ENCODE measurements around the gene COX11. TPM values are rescaled to one million over a fixed set of nuclear protein-coding genes. Genes with fewer than 3 reads are reported as not detected.
A peak's percentile ranks its signal among the peaks of the same experiment; 100 is the strongest.

The COX11 gene, protein sequence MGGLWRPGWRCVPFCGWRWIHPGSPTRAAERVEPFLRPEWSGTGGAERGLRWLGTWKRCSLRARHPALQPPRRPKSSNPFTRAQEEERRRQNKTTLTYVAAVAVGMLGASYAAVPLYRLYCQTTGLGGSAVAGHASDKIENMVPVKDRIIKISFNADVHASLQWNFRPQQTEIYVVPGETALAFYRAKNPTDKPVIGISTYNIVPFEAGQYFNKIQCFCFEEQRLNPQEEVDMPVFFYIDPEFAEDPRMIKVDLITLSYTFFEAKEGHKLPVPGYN
- total RNA-seq, result 10 to 100 TPM; 50.4 to 59.4 TPM

DNA sequence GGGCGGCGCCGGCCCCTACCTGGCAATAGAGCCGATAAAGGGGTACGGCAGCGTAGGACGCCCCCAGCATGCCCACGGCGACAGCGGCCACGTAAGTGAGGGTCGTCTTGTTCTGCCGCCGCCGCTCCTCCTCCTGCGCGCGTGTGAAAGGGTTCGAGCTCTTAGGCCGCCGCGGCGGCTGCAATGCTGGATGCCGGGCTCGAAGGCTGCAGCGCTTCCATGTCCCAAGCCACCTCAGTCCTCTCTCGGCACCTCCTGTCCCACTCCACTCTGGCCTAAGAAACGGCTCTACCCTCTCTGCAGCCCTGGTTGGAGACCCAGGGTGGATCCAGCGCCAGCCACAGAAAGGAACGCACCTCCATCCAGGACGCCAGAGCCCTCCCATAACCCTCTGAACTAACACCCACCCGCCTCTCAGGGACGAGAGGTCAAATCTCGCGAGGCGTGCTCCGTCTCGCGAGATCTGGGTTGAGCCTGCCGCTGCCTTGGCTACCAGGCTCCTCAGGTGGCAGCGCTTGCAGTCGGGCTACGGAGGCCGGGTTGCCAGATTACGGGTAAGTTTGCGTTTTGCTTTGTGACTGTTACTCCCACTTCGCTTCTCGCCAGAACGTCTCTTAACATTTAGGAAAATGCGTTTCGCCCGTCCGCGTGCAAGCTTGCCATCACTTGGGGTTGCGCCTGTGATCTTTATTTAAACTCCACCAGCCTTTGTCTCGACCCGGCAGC lies at the start of gene COX11, which contains the start of gene STXBP4:
Gene COX11, minus strand, starts transcription at position 393 of the 726 bp plus-strand sequence. Its CDS starts 8 bp downstream, at position 385.
Gene STXBP4, plus strand, starts transcription at position 504 of the 726 bp plus-strand sequence. CDS start 17,455 bp downstream, outside the sequence.
- Mint-ChIP-seq H3K36me3 (peaks cover 2% of the 10 kb centered on the region), H3K27me3 (no peaks in the 10 kb centered on the region), H3K27ac (no peak within 1 kb of the TSS), H3K4me1 (peaks cover 30% of the 10 kb centered on the region), H3K4me3 (no peak within 1 kb of the TSS), H3K9me3 (no peaks in the 10 kb centered on the region)
- DNase-seq, result peak; percentile 94

DNA sequence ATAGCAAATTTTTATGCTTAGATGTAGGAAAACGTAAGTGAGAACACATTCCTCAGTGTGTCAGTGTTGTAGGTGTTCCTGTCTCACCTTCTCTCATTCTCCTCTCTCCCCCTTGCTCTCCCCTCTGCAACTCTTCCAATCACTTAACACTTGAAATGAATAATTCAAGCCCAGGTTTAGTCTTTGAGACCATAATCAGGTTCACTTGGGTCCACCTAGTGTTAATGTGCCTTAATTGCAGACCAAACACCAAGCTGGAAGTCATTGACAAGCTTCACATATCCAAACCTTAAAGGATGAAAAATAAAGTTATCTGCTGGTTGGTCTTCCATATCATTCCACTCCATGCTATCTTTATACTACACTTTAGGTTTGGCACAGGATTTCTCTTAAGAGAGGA lies 37.1 kb upstream of the COX11 start:
- no peak for DNase-seq
- no peaks in the 10 kb centered on the region for H3K9me3 Mint-ChIP-seq
- no peaks in the 10 kb centered on the region for H3K4me1 Mint-ChIP-seq
- H3K4me3 Mint-ChIP-seq, result no peak overlapping the region
- no peaks in the 10 kb centered on the region for H3K27me3 Mint-ChIP-seq
- H3K36me3 Mint-ChIP-seq, result peaks cover 3% of the 10 kb centered on the region
- no peak overlapping the region for H3K27ac Mint-ChIP-seq

DNA sequence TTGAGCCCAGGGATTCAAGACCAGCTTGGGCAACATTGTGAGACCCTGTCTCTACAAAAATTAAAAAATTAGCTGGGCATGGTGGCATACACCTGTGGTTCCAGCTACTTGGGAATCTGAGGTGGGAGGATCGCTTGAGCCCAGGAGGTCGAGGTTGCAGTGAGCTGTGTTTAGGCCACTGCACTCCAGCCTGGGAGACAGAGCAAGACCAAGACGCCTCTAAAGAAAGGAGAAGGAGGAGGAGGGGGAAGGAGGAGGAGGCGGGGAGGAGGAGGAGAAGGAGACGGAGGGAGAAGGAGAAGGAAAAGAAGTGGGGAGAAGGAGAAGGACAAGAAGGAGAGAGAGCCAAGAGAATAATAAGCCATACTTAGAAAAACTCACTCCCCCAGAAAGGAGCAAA lies 36.0 kb upstream of the COX11 start:
- no peaks in the 10 kb centered on the region for H3K27me3 Mint-ChIP-seq
- H3K4me1 Mint-ChIP-seq, result no peaks in the 10 kb centered on the region
- DNase-seq, result no peak
- no peak overlapping the region for H3K4me3 Mint-ChIP-seq
- H3K27ac Mint-ChIP-seq, result no peak overlapping the region
- peaks cover 3% of the 10 kb centered on the region for H3K36me3 Mint-ChIP-seq
- no peaks in the 10 kb centered on the region for H3K9me3 Mint-ChIP-seq

DNA sequence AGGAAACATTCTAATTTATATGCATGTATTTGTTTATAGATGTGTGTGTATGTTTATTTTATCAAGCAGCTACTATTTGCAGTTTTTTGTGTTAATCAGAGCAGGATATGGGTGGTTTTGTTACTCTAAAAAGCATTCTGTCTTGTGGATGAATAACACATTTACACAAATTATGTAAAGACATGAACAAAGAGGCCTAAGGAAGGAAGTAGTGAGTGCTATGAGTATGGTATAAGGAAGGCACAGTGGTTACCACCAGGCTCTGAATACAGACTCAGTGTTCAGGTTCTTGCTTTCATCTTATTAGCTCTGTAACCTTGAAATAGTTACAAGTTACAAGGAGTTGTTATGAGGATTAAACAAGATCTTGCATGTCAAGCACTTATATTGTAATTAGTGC lies 34.0 kb upstream of the COX11 start:
- Mint-ChIP-seq H3K36me3 (peaks cover 3% of the 10 kb centered on the region), H3K27ac (no peak overlapping the region), H3K4me1 (no peaks in the 10 kb centered on the region), H3K9me3 (no peaks in the 10 kb centered on the region), H3K27me3 (no peaks in the 10 kb centered on the region), H3K4me3 (no peak overlapping the region)
- DNase-seq, result no peak

DNA sequence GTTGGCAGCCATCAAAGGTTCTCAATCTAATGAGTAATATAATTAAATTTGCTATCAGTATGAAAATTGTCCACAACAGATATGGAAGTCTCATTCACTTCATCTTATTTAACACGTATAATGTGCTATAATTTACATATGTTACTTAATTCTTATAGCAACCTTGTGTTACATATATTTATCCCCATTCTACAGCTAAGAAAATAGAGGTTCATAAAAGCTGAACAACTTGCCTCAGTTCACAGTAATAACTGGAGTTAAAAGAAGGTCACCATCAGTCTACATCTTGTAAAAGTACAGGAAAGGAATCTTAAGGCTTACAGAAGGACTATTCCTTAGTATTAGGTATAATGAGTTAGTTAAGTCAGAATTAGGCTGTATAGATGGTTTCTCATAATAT lies 28.0 kb upstream of the COX11 start:
- H3K4me3 Mint-ChIP-seq, result no peak overlapping the region
- no peaks in the 10 kb centered on the region for H3K27me3 Mint-ChIP-seq
- no peaks in the 10 kb centered on the region for H3K9me3 Mint-ChIP-seq

DNA sequence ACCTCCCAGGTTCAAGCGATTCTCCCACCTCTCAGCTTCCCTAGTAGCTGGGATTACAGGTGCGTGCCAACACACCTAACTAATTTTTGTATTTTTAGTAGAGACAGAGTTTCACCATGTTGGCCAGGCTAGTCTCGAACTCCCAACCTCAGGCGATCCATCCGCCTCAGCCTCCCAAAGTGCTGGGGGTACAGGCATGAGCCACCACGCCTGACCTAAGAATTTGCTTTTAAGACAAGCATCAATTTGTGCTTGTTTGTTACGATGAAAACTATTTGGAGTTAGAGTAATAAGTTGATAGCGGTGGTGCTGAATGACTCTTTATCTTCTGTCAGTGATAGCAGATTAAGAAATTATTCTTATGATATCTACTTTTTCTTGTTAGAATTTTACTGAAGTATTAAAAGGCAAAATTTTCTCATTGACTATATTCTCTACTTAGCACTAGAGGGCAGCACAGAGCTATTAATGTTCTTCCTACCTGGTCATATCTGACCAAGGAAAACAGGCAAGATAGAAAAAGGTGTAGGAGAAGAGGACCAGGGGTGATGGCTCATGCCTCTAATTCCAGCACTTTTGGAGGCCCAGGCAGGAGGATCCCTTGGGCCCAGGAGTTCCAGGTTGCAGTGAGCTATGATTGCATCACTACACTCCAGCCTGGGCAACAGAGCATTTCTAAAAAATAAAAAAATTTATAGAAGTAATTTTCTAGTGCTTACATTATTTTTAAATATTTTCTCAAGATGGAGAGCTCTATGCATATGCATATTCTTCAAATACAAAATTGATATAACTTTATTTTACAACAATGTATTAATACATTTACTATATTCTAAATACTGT lies 24.6 kb upstream of the COX11 start:
- Mint-ChIP-seq H3K27me3 (no peaks in the 10 kb centered on the region), H3K4me3 (no peak overlapping the region), H3K36me3 (no peaks in the 10 kb centered on the region), H3K27ac (no peak overlapping the region), H3K4me1 (no peaks in the 10 kb centered on the region), H3K9me3 (no peaks in the 10 kb centered on the region)
- no peak for DNase-seq

More for the DNA sequence above, 28.0 kb upstream of the COX11 start:
- Mint-ChIP-seq H3K4me1 (no peaks in the 10 kb centered on the region), H3K36me3 (peaks cover 3% of the 10 kb centered on the region), H3K27ac (no peak overlapping the region)
- DNase-seq, result no peak

DNA sequence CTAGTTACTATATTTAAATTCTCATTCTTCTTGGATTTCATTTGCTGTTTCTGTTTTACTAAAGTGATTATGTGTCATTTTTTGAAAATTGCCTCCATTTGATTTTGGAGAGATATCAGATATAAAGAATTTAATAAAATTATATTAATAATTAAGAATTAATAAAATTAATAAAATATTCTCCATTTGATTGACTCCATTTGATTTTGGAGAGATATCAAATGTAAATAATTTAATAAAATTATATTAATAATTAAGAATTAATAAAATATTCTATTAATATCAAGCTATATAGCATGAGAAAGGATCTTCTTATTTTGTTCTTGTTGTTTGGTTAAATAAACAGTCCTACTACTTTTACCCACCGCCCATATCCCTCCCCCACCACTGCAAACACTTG lies 23.1 kb upstream of the COX11 start:
- H3K27ac Mint-ChIP-seq, result no peak overlapping the region
- no peak for DNase-seq
- H3K9me3 Mint-ChIP-seq, result no peaks in the 10 kb centered on the region
- no peaks in the 10 kb centered on the region for H3K36me3 Mint-ChIP-seq
- no peak overlapping the region for H3K4me3 Mint-ChIP-seq
- H3K27me3 Mint-ChIP-seq, result no peaks in the 10 kb centered on the region
- no peaks in the 10 kb centered on the region for H3K4me1 Mint-ChIP-seq

DNA sequence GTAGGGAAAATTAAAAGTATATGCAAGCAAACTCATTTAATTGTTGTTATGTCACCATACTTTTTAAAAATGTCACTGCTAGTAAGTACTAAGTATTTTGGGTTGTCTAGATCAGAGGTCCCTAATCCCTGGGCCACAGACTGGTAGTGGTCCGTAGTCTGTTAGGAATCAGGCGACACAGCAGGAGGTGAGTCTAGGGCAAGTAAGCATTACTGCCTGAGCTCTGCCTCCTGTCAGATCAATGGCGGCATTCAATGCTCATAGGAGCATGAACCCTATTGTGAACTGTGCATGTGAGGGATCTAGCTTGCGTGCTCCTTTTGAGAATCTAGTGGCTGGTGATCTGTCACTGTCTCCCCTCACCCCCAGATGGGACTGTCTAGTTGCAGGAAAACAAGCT lies 21.7 kb upstream of the COX11 start:
- no peak overlapping the region for H3K27ac Mint-ChIP-seq
- peaks cover under 1% of the 10 kb centered on the region for H3K4me1 Mint-ChIP-seq
- H3K4me3 Mint-ChIP-seq, result no peak overlapping the region
- no peaks in the 10 kb centered on the region for H3K36me3 Mint-ChIP-seq
- no peaks in the 10 kb centered on the region for H3K9me3 Mint-ChIP-seq
- no peak for DNase-seq
- no peaks in the 10 kb centered on the region for H3K27me3 Mint-ChIP-seq

DNA sequence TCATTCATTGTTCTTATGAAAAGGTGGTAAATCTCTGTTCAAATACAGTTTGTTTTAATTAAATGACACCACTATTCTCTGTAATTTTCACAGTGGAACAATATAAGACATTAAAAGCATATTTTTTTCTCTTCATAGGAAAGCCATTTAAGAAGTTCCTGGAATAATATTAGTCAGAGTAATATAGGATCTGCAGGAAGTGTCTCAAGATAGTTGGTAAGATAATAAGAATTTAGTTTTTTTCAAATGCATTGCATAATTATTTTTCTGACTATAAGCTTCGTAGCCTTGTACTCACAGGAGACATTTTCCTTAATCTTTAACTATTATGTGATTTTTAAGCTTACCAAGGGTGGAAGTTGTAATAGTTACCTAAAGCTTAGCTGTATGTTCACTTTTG lies 17.0 kb upstream of the COX11 start:
- peaks cover 2% of the 10 kb centered on the region for H3K36me3 Mint-ChIP-seq
- H3K27me3 Mint-ChIP-seq, result no peaks in the 10 kb centered on the region
- no peak overlapping the region for H3K27ac Mint-ChIP-seq
- peaks cover 7% of the 10 kb centered on the region for H3K4me1 Mint-ChIP-seq
- DNase-seq, result no peak
- no peaks in the 10 kb centered on the region for H3K9me3 Mint-ChIP-seq
- no peak overlapping the region for H3K4me3 Mint-ChIP-seq

DNA sequence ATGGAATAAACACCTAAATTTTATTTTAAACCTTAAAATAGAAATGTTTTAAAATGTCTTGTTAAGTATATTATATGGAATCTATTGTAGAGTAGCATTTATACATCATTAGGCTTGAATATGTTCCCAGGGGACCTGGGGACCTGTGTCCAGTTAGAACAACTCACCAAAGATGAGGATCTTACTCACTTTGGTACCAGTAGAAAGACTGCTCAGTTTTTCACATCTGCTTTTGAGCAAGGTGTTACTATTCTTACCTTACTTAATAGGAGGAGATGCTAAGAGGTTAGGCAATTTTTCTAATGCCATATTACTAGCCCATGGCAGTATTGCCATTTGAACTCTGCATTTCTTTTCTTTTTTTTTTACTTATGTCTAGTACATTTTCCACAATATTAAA lies 14.8 kb upstream of the COX11 start:
- Mint-ChIP-seq H3K4me3 (no peak overlapping the region), H3K9me3 (no peaks in the 10 kb centered on the region), H3K27ac (no peak overlapping the region), H3K4me1 (peaks cover 9% of the 10 kb centered on the region), H3K27me3 (no peaks in the 10 kb centered on the region), H3K36me3 (peaks cover 10% of the 10 kb centered on the region)
- DNase-seq, result no peak

DNA sequence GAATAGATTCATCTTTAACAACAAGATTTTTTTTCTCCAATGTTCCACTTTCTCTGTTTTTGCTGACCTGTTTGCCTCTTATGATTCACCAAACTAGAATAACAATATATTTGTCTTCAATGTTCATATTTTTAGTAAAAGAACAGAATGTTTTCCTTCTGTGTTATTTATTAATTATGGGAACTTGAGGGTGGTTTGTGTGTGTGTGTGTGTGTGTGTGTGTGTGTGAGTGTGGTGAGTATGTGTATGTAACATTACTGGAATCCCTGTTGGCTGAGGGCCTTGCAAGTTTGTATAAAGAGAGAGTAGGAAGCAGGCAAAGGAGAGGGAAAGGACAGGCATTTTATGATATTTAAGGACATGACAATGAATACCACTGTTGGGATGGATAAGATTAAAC lies 13.9 kb upstream of the COX11 start:
- no peaks in the 10 kb centered on the region for H3K9me3 Mint-ChIP-seq
- no peak overlapping the region for H3K4me3 Mint-ChIP-seq
- DNase-seq, result no peak
- peaks cover 9% of the 10 kb centered on the region for H3K4me1 Mint-ChIP-seq
- H3K27me3 Mint-ChIP-seq, result no peaks in the 10 kb centered on the region
- H3K36me3 Mint-ChIP-seq, result peaks cover 10% of the 10 kb centered on the region
- H3K27ac Mint-ChIP-seq, result no peak overlapping the region

DNA sequence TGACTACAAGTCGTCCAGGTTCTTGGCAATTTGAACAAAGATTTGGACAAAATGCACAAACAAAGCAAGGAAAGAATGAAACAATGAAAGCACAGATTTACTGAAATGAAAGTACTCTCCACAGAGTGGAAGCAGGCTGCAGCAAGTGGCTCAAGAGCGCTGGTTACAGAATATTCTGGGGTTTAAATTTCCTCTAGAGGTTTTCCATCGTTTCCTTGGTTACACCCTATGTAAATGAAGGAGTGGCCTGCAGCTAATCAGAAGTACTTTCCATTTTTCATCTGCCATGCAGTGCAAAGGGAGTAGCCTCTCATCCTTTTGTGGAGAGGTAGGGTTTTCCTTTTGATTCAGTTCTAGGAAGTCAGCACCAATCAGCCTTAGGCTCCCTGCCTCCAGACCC lies 11.9 kb upstream of the COX11 start:
- Mint-ChIP-seq H3K27me3 (no peaks in the 10 kb centered on the region), H3K27ac (no peak overlapping the region), H3K4me3 (no peak overlapping the region), H3K36me3 (peaks cover 10% of the 10 kb centered on the region), H3K4me1 (peaks cover 16% of the 10 kb centered on the region), H3K9me3 (no peaks in the 10 kb centered on the region)
- DNase-seq, result no peak

DNA sequence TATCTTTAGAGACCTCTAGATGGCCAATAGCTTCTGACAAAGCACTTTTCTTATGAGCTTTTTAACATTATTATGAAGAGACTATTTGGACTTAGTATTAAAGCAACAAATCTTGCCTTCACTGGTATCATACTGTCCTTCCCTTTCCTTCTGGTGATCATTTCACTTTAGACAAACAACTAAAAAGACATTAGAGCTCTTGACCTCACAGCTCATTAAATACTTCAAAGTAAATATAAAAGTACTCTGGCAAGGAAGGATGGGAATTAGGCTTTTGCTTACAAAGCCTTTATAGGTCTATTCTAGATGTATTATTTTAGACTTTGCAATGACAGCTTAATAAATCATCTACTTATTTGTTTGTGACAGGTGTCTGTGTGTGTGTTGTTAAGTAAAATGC lies 11.2 kb upstream of the COX11 start:
- peaks cover 15% of the 10 kb centered on the region for H3K4me1 Mint-ChIP-seq
- peaks cover 10% of the 10 kb centered on the region for H3K36me3 Mint-ChIP-seq
- no peaks in the 10 kb centered on the region for H3K27me3 Mint-ChIP-seq
- no peak overlapping the region for H3K27ac Mint-ChIP-seq
- no peak overlapping the region for H3K4me3 Mint-ChIP-seq
- DNase-seq, result no peak
- H3K9me3 Mint-ChIP-seq, result no peaks in the 10 kb centered on the region

DNA sequence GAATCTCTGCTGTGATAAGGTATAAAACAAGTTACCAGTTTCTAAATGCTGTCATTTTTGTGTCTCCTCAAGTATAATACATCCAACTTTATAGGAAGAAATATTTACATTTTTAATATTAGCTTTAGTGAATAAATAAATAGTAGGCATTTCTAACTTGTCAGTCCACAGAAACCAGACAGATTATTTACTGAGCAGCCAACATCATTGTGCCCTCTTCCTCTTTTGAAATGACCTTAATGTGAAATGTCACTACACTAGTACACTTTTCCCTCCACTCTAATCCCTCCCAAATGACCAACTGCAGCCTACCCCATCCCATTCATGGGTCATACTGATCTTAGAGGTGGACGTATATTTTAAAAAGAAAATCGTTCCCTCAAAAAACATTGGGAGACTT lies 9.3 kb upstream of the COX11 start:
- Mint-ChIP-seq H3K27ac (no peak overlapping the region), H3K9me3 (no peaks in the 10 kb centered on the region), H3K27me3 (no peaks in the 10 kb centered on the region), H3K4me1 (peaks cover 17% of the 10 kb centered on the region), H3K36me3 (peaks cover 10% of the 10 kb centered on the region), H3K4me3 (no peak overlapping the region)
- DNase-seq, result no peak

DNA sequence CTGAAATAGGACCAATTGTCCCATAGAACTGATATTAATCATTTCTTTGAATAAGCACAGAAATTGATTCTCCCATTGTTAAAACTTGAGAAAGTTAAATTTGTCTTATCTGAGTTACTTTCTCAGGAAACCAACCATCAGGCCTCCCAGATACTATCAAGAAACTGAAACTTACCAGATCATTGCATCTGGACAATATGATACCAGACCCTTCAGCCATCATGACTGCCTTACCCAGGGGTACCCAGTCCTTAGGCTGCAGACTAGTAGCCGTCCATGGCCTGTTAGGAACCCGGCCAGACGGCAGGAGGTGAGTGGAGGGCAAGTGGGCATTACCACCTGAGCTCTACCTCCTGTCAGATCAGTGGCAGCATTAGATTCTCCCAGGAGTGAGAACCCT lies 7.9 kb upstream of the COX11 start:
- H3K36me3 Mint-ChIP-seq, result peaks cover 9% of the 10 kb centered on the region
- peaks cover 17% of the 10 kb centered on the region for H3K4me1 Mint-ChIP-seq
- DNase-seq, result no peak
- H3K9me3 Mint-ChIP-seq, result no peaks in the 10 kb centered on the region
- H3K27ac Mint-ChIP-seq, result no peak overlapping the region
- no peaks in the 10 kb centered on the region for H3K27me3 Mint-ChIP-seq
- no peak overlapping the region for H3K4me3 Mint-ChIP-seq

All from activated naive CD8-positive, alpha-beta T cell treated with anti-CD3 and anti-CD28 coated beads for 36 hours (primary cell).